GM18526 (cell line): Measurements from ENCODE around the gene SEMA7A.

Experiments
- POLR2A ChIP-seq: IDR thresholded peaks from 3 replicates; pipeline ENCODE4 v1.6.1; 2011; ENCODE audit not compliant: insufficient read length; ENCODE audit errors: extremely low read depth

SEMA7A gene

GRCh38 chr15:74380361-74381189, 53.2 kb downstream of the SEMA7A start:
- TF ChIP-seq POLR2A, result no peak

- no peak for TF ChIP-seq POLR2A
Observed at GRCh38 chr15:74378848-74379247, 54.9 kb downstream of the SEMA7A start.

GRCh38 chr15:74377831-74378766, 55.7 kb downstream of the SEMA7A start:
- TF ChIP-seq POLR2A, result no peak

- no peak for TF ChIP-seq POLR2A
Observed at GRCh38 chr15:74376825-74377581, 56.8 kb downstream of the SEMA7A start.

- TF ChIP-seq POLR2A, result no peak
Observed at GRCh38 chr15:74376226-74376625, 57.5 kb downstream of the SEMA7A start.

GRCh38 chr15:74375303-74375693, 58.5 kb downstream of the SEMA7A start:
- TF ChIP-seq POLR2A, result no peak

- TF ChIP-seq POLR2A, result no peak
Observed at GRCh38 chr15:74374648-74375302, 59.0 kb downstream of the SEMA7A start.

GRCh38 chr15:74373731-74374647, 59.8 kb downstream of the SEMA7A start:
- TF ChIP-seq POLR2A, result peak; percentile 42

GRCh38 chr15:74373056-74373650, 60.6 kb downstream of the SEMA7A start:
- no peak for TF ChIP-seq POLR2A

- TF ChIP-seq POLR2A, result no peak
Observed at GRCh38 chr15:74370471-74370870, 63.3 kb downstream of the SEMA7A start.

- TF ChIP-seq POLR2A, result no peak
Observed at GRCh38 chr15:74369756-74370155, 64.0 kb downstream of the SEMA7A start.

- TF ChIP-seq POLR2A, result no peak
Observed at GRCh38 chr15:74369084-74369745, 64.5 kb downstream of the SEMA7A start.

GRCh38 chr15:74368121-74368520, 65.6 kb downstream of the SEMA7A start:
- TF ChIP-seq POLR2A, result no peak

GRCh38 chr15:74367296-74367854, 66.4 kb downstream of the SEMA7A start, which contains the start of gene CYP11A1:
TSS of gene CYP11A1 (minus strand) at chr15:74367646. CDS start at chr15:74367585, 61 bp downstream.
- no peak for TF ChIP-seq POLR2A
